ENCODE data around the gene AACS.

DNA sequence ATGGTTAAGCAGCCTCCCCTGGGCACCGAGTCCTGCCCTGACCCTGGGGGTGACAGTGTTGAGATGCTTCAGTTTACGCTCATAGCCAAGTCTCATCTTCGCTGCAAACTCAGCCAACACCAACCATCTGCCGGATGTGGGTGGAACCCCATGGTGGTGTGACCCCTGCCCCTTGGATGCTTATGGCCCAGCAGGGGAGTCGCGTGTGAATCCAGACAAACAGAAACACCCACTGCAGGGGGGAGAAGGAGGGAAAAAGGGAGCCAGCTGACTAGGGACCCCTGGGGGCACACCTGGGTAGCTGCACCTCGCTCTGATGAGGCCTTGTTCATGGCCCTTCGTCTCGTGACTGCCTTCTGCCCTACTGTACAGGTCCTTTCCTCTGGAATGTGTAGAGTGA is 23.8 kb downstream of the AACS start:
- no peak for TF ChIP-seq CTCF (IDR thresholded peaks at IDR 0.05)
- no peak for TF ChIP-seq POLR2A (IDR thresholded peaks at IDR 0.05)

Data from body of pancreas (tissue), 4 donors.